HG02840 (cell line): ENCODE measurements around the gene ZNF525.
"Not testable (repeated sequence)": the region's sequence is repeated elsewhere in the genome, so short reads cannot be mapped to it uniquely, and the experiment has no call there.

Experiments
- ATAC-seq: cut with Tn5 transposase; IDR thresholded peaks from one replicate; pipeline ENCODE4 v1.9.1; 2021; ENCODE audit warnings: mild to moderate bottlenecking, moderate library complexity, moderate number of reproducible peaks; ENCODE audit not compliant: unreplicated experiment, low FRiP score

The ZNF525 gene

DNA sequence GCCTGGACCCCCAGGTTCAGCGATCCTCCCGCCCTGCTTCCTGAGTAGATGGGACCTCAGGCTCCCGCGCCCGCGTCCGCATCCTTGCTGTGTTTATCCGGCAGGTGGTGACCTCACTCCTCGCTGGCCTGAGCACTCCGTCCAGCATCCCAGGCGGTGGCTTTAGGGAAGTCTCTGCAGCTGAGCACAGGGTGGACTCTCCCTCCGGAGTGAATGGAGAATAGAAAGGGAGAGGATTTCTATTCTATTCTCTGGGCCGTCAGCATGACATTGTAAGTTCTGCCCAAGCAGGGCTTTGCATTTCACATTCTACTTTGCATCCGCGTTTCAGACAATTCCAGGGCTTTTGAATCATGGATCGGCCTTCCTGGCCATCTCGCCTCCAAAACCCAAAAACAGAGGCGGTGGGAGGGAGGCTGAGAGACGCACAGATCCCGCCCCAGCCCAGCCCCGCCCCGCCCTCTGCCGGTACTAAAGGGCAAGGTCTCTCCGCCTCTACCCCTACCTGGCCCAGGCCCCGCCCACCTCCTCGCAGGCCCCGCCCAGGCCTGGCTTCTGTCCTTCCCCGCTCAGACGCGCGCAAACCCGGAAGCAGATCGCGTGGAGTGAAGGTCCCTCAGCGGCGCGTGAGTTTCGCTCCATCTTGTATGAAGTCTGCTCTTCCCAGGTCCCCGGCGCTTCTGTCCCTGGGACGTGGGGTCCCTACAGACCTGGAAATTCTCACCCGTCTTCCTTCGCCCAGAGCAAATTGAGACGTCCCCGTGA is at the start of gene ZNF525:
Gene ZNF525 (plus strand): TSS at position 572 of the 765 bp plus-strand sequence. CDS start 6,577 bp downstream, outside the sequence.
- peak; percentile 97 for ATAC-seq

DNA sequence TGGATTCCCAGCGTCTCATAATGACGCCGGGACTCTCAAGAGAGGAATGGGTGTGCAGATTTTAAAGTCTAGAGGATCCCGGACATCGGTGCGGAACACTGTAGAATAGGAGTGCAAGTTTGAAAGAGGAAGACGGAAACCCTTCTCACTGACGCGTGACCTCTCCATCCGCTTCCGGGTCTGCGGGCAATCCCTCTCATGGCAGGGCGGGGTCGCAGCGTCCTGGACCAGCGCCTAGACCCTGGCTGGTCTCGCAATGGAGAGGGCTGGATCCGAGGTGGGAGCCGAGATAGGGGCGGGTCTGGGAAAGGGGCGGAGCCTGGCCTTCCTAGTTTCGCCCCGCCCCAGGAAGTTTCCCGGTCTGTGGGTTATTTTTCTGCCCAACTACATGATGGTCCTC is 36.5 kb upstream of the ZNF525 start:
- no peak for ATAC-seq

DNA sequence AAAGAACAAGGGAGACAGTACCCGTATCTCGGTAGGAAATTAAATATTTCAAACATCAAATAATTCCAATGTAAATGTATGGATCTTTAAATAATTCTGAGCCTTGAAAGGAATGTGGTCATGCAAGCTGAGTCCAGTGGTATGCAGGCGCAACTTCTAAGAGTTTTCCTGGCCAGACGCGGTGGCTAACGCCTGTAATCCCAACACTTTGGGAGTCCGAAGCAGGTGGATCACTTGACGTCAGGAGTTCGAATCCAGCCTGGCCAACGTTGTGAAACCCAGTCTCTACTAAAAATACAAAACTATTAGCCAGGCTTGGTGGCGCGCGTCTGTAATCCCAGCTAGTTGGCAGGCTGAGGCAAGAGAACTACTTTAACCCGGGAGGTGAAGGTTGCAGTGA is 33.0 kb upstream of the ZNF525 start:
- no peak for ATAC-seq

DNA sequence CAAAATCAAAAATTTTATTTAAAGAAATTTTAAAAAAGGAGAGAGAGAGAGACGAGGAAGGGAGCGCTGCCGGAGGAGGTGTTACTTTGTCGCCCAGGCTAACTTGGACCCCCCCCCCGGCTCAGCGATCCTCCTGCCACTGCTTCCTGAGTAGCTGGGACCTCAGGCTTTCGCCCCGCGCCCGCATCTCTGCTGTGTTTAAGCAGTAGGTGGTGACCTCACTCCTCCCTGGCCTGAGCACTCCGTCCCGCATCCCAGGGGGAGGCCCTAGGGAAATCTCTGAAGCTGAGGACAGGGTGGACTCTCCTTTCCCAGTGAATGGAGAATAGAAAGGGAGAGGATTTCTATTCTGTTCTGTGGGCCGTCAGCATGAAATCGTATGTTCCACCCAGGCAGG is 32.4 kb upstream of the ZNF525 start:
- no peak for ATAC-seq

DNA sequence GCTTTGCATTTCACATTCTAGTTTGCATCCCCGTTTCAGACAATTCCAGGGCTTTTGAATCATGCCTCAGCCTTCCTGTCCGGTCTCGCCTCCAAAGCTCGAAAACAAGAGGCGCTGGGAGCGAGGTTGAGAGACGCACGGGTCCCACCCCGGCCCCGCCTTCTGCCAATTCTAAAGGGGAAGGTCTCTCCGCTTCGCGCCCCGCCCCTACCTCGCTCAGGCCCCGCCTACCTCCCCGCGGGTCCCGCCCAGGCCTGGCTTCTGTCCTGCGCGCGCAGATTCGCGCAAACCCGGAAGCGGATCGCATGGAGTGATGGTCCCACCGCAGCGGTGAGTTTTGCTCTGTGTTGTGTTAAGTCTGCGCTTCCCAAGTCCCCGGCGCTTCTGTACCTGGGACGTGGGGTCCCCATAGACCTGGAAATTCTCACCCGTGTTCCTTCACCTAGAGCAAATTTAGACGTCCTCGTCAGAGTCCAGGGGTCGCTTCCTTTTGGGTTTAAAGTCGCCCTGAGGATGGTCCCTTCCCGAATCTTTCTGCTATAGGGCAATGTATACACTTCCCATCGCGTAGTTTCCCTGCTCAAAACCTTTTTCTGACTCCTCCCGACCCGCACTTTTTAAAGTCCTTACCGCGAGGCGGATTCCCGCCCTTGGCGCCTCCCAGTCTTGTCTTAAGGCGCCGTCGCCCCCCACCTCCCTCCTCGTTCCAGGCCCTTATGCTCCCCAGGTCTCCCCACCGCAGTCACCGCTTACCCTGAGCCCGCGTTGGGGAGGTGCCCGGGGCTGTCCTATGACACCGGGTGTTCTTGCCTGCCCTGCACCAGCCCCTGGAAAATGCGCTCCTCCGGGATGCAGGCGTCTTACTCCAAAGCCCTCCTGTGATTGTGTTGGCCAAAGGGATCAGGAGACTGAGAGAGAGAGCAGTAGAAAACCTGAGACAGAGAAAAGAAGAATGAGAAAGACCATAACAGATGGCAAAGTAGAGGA is 31.7 kb upstream of the ZNF525 start, which contains the start of gene ZNF845:
Gene ZNF845 (plus strand): TSS at position 287 of the 987 bp plus-strand sequence. CDS start 7,559 bp downstream, outside the sequence.
- ATAC-seq: peak; percentile 97

DNA sequence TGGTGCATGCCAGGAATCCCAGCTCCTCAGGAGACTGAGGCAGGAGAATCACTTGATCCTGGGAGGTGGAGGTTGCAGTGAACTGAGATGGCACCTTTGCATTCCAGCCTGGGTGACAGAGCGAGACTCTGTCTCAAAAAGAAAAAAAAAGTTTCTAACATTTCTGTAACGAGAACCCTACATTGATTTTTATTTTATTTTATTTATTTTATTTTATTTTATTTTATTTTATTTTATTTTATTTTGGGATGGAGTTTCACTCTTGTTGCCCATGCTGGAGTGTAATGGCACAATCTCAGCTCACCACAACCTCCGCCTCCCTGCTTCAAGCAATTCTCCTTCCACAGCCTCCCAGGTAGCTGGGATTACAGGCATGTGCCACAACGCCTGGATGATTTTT is 21.1 kb upstream of the ZNF525 start:
- ATAC-seq: not testable (repeated sequence)

DNA sequence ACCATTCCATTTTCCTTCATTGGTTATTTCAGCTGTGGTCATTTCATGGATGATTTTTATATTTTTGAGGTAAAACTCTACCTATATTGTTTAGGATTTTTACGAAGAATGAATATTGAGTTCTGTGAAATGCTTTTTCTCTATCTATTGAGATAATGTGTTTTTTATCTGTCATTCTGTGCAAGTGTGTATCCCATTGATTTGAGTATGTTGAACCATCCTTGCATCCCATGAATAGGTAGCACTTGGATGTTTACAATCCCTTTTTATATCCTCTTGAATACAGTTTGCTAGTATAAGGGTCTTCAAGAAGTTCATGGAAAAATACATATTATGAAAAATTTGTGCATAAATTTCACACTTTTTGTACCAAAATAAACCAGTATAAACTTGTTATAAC is 9.8 kb upstream of the ZNF525 start:
- no peak for ATAC-seq

DNA sequence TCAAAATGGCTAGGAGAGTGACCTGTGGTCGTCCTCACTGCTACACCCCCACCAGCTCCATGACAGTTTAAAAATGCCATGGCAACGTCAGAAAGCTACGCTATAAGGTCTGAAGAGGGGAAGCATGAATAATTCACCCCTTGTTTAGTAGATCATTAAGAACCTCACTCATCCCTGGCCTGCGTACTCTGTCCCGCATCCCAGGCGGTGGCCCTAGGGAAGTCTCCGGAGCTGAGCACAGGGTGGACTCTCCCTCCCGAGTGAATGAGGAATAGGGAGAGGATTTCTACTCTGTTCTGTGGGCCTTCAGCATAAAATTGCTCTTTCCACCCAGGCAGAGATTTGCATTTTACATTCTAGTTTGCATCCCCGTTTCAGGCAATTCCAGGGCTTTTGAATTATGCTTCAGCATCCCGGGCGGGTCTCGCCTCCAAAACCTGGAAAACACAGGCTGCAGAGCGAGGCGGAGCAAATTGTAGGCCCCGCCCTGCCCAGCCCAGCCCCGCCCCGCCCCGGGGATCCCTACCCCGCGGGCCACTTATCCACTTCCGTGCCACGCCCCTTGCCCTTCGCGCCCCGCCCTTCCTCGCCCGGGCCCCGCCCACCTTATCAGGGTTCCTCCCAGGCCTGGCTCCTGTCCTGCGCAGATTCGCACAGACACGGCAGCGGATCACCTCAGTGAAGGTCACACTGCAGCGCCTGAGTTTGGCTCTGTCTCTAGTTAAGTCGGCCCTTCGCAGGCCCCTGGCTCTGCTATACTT is 7.5 kb upstream of the ZNF525 start:
- ATAC-seq: no peak

DNA sequence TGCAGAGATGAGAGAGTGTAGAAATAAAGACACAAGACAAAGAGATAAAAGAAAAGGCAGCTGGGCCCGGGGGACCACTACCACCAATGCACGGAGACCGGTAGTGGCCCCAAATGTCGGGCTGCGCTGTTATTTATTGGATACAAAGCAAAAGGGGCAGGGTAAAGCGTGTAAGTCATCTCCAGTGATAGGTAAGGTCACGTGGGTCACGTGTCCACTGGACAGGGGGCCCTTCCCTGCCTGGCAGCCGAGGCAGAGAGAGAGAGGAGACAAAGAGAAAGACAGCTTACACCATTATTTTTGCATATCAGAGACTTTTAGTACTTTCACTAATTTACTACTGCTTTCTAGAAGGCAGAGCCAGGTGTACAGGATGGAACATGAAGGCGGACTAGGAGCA is 5.4 kb upstream of the ZNF525 start:
- not testable (repeated sequence) for ATAC-seq

DNA sequence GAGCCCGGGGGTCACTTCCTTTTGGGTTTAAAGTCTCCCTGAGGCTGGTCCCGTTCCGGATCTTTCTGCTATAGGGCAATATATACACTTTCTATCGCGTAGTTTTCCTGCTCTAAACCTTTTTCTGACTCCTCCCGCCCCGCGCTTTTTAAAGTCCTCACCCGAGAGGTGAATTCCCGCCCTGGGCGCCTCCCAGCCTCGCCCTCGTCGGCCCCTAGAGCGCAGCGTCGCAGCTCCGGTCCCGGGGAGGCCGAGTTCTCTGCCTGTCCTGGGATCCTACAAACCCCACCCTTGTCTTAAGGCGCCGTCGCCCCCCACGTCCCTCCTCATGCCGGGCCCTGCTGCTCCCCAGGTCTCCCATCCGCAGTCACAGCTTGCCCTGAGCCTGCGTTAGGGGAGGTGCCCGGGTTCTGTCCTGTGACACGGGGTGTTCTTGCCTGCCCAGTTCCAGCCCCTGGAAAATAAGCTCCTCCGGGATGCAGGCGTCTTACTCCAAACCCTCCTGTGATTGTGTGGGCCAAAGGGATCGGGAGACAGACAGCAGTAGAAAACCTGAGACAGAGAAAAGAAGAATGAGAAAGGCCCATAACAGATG is 491 bp downstream of the ZNF525 start:
- peak; percentile 47 for ATAC-seq

DNA sequence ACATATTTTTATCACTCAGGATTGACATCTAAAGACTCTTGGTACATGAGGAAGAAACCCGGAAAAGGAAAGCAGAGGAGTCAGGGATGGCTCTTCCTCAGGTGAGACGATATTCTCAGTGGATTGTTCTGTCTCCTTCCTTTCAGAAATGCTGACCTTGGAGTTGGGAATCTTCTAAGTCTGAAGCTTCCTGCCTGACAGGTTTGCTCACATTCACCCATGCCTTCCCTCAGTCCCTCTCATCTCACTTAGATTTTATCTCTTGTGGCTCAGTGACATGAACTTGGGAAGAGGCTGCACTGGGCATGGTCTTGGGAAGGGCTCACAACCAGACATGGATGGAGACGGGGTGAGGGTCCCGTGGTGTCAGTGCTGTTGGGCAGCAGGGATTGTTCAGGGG is 6.7 kb downstream of the ZNF525 start:
- ATAC-seq: no peak

DNA sequence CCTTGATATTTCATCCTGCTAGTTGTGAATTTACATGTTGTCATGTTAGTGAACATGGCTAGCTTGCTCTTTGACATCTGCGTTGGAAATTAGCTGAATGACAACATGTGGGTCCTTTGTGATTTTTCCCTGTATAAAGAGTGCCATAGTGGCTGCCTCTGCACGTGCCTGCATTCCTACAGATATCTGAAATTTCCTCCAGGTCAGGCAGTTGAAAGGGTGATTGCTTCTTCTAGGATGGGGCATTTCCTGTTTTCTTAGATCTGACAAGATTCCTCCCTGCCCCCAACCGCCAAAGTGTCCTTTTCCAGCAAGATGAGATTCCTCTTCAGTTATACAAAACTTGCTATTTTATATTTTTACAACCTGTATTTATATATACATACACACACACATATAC is 8.8 kb downstream of the ZNF525 start:
- ATAC-seq: no peak

DNA sequence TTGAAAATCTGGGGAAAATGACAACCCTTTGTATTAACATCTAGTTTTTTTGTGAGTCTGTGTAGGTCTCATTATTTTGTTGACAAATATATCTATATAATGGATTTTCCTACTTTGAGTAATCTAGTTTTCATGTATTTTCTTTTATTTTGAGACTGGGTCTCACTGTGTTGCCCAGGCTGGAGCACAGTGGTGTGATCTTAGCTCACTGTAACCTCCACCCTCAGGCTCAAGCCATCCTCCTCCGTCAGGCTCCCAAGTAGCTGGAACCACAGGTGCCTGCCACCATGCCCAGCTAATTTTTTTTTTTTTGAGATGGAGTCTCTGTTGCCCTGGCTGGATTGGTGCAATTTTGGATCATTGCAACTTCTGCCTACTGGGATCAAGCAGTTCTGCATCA is 9.2 kb downstream of the ZNF525 start:
- no peak for ATAC-seq

DNA sequence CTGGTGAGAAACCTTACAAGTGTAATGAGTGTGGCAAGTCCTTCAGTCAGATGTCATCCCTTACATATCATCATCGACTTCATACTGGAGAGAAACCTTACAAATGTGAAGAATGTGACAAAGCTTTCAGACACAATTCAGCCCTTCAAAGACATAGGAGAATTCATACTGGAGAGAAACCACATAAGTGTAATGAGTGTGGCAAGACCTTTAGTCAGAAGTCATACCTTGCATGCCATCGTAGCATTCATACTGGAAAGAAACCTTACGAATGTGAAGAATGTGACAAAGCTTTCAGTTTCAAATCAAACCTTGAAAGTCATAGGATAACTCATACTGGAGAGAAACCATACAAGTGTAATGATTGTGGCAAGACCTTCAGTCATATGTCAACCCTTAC is 15.9 kb downstream of the ZNF525 start:
- no peak for ATAC-seq

DNA sequence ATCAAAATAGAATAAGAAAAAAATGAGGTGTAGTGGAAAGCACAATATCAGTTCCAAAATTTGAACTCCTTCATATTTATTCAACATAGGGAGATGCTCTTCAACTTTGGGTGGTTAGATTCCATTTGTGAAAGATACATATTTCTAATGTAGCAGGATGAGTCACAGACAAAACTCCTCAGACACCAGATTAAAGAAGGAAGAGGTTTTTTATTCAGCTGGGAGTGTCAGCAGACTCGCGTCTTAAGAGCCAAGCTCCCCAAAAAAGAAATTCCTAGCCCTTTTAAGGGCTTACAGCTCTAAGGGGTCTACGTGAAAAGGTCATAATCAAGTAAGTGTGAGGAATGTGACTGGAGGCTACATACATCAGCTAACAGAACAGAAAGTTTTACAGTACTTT is 22.7 kb downstream of the ZNF525 start:
- ATAC-seq: no peak

DNA sequence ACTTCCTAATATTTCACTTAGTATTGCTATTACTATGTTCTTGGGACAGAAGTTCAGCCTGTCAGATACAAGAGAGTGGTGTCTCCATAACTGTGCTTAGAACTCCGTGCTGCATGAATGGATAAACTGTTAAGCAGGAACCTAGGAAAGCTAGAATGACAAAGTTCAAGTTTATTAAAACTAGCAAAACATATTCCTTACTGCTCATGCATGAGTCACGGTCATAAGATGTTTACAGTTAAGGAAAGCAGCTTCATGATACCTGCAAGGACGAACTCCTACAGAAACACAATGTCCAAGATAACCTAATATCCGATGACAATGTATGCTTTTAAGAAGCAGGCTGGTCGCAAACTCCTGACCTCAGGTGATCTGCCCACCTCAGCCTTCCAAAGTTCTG is 23.4 kb downstream of the ZNF525 start:
- no peak for ATAC-seq

DNA sequence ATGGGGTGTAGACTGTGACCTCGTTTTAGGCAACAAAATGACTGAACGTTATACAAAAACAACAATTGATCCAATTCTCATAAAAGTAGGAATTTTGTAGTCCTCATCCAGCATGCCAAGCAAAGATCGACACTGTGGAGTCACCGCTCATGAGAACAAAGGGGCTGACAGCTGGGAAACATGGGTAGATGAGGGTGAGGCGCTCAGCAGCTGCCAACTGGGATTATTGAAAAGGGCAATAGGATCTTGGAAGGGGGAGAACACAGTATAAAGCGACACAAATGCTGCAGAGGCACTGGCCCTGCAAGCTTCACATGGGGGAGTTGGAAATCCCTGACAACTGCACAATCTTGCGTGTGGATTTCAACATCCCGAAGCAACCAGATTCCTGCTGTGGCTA is 24.1 kb downstream of the ZNF525 start:
- no peak for ATAC-seq

DNA sequence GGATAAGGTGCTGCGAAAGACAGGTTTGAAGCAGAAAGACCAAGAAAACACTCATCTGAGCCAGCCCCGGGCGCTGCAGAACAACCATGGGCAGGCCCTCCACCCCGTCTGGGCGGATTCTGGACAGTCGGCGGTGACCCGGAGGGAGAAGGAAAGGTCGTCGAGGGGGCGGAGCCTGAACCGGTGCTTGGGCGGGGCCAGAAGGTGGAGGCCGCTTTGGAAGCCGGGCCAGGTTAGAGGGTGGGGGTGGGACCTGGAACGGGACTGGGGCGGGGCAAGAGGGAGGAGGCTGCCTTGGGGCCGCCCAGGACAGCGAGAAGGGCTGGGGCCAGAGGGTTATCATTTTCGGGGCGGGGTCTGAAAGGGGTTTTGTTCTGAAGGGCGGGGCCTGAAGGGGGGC is 24.5 kb downstream of the ZNF525 start:
- no peak for ATAC-seq

DNA sequence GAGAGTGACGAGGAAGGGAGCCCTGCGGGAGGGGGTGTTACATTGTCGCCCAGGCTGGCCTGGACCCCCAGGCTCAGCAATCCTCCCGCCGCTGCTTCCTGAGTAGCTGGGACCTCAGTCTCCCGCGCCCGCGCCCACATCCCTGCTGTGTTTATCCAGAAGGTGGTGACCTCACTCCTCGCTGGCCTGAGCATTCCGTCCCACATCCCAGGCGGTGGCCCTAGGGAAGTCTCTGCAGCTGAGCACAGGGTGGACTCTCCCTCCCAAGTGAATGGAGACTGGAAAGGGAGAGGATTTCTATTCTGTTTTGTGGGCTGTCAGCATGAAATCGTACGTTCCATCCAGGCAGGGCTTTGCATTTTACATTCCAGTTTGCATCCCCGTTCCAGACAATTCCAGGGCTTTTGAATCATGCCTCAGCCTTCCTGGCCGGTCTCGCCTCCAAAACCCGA is 29.0 kb downstream of the ZNF525 start:
- no peak for ATAC-seq
